HCT116 (cell line): ENCODE measurements around the gene CPZ. TPM values are rescaled to one million over a fixed set of nuclear protein-coding genes. Genes with fewer than 3 reads are reported as not detected.

Experiments
- ATAC-seq: fragments of 200-7000 bp; cut with Tn5 transposase; 2 replicates; pipeline ENCODE4 v1.9.1; 2020; ENCODE audit warnings: mild to moderate bottlenecking, moderate library complexity
- BruUV-seq: library from RNA; stranded (reverse); fragments of 400-500 nt; replicated peaks from 2 replicates; lab custom pipeline; 2021; lab: Mats Ljungman, UMichigan
- CTCF ChIA-PET: fragments of 300-600 bp; sonication (Branson Sonifier 250); formaldehyde crosslinking; loops from one replicate; lab custom pipeline; 2021; ENCODE audit warnings: antibody characterized with exemption; lab: Charles Lee
- POLR2A ChIA-PET: fragments of 300-600, 350-600 bp; sonication (Branson Sonifier 250); formaldehyde crosslinking; loops from one replicate; lab custom pipeline; 2021; ENCODE audit warnings: antibody characterized with exemption; lab: Charles Lee
- RAD21 ChIA-PET, 2 experiments: fragments of 300-600 bp; sonication (Branson Sonifier 250); formaldehyde crosslinking; loops; one replicate each; lab custom pipeline; 2023; ENCODE audit warnings: low total read pairs in 2 of 2; ENCODE audit not compliant: uncharacterized antibody in 2 of 2, unreplicated experiment in 2 of 2, low non-redundant PET in 1 of 2; lab: Charles Lee
- DNase-seq: peaks from one replicate; pipeline ENCODE4 v3.0.0-alpha.2; 2010; ENCODE audit warnings: low read depth, low spot score
- H2AFZ ChIP-seq: fragments of 200-600 bp; shearing (Covaris generic), sonication (generic); 2 replicates; pipeline ENCODE4 v1.6.1; 2017; ENCODE audit warnings: low read depth, mixed run types, mixed read lengths, antibody characterized with exemption, low read length; ENCODE audit not compliant: poor library complexity, severe bottlenecking
- H3K27ac ChIP-seq: 2 replicates; pipeline ENCODE4 v1.5.1; 2012; ENCODE audit warnings: low read depth, low read length
- H3K27me3 ChIP-seq: fragments of 200-600 bp; sonication (generic); 2 replicates; pipeline ENCODE4 v1.6.1; 2016; ENCODE audit warnings: mixed run types, low read length, mixed read lengths; ENCODE audit not compliant: insufficient read depth
- H3K36me3 ChIP-seq, 2 experiments: fragments of 200-500 bp in 1 of 2; fragments of 200-600 bp in 1 of 2; sonication (Bioruptor generic) in 1 of 2; sonication (generic) in 1 of 2; 2 replicates each; pipeline versions ENCODE4 v1.5.1 to v1.6.1; 2014 to 2016; ENCODE audit warnings: low read length in 2 of 2, inconsistent platforms in 1 of 2, mixed read lengths in 1 of 2, mixed run types in 1 of 2; ENCODE audit not compliant: insufficient read depth in 2 of 2, control insufficient read depth in 1 of 2
- H3K4me1 ChIP-seq, 2 experiments: fragments of 200-600 bp in 1 of 2; sonication (generic) in 1 of 2; 2 replicates each; pipeline versions ENCODE4 v1.5.1 to v1.6.1; 2012 to 2017; ENCODE audit warnings: low read length in 2 of 2, inconsistent platforms in 1 of 2, mild to moderate bottlenecking in 1 of 2, mixed read lengths in 1 of 2, mixed run types in 1 of 2, moderate library complexity in 1 of 2; ENCODE audit not compliant: insufficient read depth in 2 of 2, control insufficient read depth in 1 of 2
- H3K4me2 ChIP-seq: fragments of 200-600 bp; sonication (generic); 2 replicates; pipeline ENCODE4 v1.6.1; 2017; ENCODE audit warnings: mixed run types, low read length, mixed read lengths
- H3K4me3 ChIP-seq, 2 experiments: fragments of 200-600 bp in 1 of 2; sonication (generic) in 1 of 2; replicated peaks in 1 of 2; 2 replicates each; pipeline ENCODE4 v1.5.1; 2011 to 2016; ENCODE audit warnings: low read length in 2 of 2, control low read depth in 1 of 2, low read depth in 1 of 2, mild to moderate bottlenecking in 1 of 2, mixed read lengths in 1 of 2, mixed run types in 1 of 2
- H3K79me2 ChIP-seq: fragments of 200-600 bp; sonication (generic); 2 replicates; pipeline ENCODE4 v1.6.1; 2017; ENCODE audit warnings: mild to moderate bottlenecking, mixed run types, low read length, moderate library complexity, mixed read lengths; ENCODE audit not compliant: insufficient read depth
- H3K9ac ChIP-seq: fragments of 200-600 bp; sonication (generic); 2 replicates; pipeline ENCODE4 v1.6.1; 2016; ENCODE audit warnings: low read length, mixed read lengths
- H3K9me2 ChIP-seq: fragments of 200-600 bp; sonication (generic), shearing (Covaris generic); 2 replicates; pipeline ENCODE4 v1.6.1; 2017; ENCODE audit warnings: mixed run types, mild to moderate bottlenecking, moderate library complexity; ENCODE audit not compliant: insufficient read depth
- H3K9me3 ChIP-seq, 2 experiments: fragments of 200-500 bp in 1 of 2; fragments of 200-600 bp in 1 of 2; sonication (Bioruptor generic) in 1 of 2; sonication (generic) in 1 of 2; 2 replicates each; pipeline ENCODE4 v1.6.1; 2014 to 2017; ENCODE audit warnings: low read length in 2 of 2, mixed read lengths in 2 of 2, inconsistent platforms in 1 of 2, low read depth in 1 of 2, mild to moderate bottlenecking in 1 of 2, mixed run types in 1 of 2, moderate library complexity in 1 of 2; ENCODE audit not compliant: control insufficient read depth in 1 of 2, insufficient read depth in 1 of 2
- H4K20me1 ChIP-seq: fragments of 200-600 bp; sonication (generic), shearing (Covaris generic); 2 replicates; pipeline ENCODE4 v1.6.1; 2017; ENCODE audit warnings: mixed run types, mild to moderate bottlenecking, moderate library complexity; ENCODE audit not compliant: insufficient read depth
- ATF3 ChIP-seq: IDR thresholded peaks from 2 replicates; pipeline ENCODE4 v1.6.1; 2012
- CBX3 ChIP-seq: IDR thresholded peaks from 2 replicates; pipeline ENCODE4 v1.6.1; 2012; ENCODE audit warnings: low read depth
- CEBPB ChIP-seq: IDR thresholded peaks from 2 replicates; pipeline ENCODE4 v1.6.1; 2012; ENCODE audit warnings: low read depth
- EGR1 ChIP-seq: IDR thresholded peaks from 2 replicates; pipeline ENCODE4 v1.6.1; 2012; ENCODE audit warnings: low read depth
- ELF1 ChIP-seq: IDR thresholded peaks from 2 replicates; pipeline ENCODE4 v1.6.1; 2012; ENCODE audit warnings: low read depth, borderline replicate concordance
- FOSL1 ChIP-seq: IDR thresholded peaks from 2 replicates; pipeline ENCODE4 v1.6.1; 2012; ENCODE audit warnings: low read depth
- JUND ChIP-seq: IDR thresholded peaks from 2 replicates; pipeline ENCODE4 v1.6.1; 2012
- MAX ChIP-seq: IDR thresholded peaks from 2 replicates; pipeline ENCODE4 v1.6.1; 2012
- POLR2A ChIP-seq: IDR thresholded peaks from 2 replicates; pipeline ENCODE4 v1.7.0; 2011; ENCODE audit warnings: borderline replicate concordance; ENCODE audit not compliant: insufficient read depth, insufficient read length; ENCODE audit errors: extremely low read depth
- POLR2AphosphoS5 ChIP-seq: IDR thresholded peaks from 2 replicates; pipeline ENCODE4 v1.6.1; 2011; ENCODE audit warnings: mild to moderate bottlenecking, low read depth, low read length, moderate library complexity
- SIN3A ChIP-seq: IDR thresholded peaks from 2 replicates; pipeline ENCODE4 v1.6.1; 2012; ENCODE audit warnings: low read depth
- TCF7L2 ChIP-seq: IDR thresholded peaks from 2 replicates; pipeline ENCODE4 v1.7.0; 2011; ENCODE audit warnings: borderline replicate concordance, inconsistent platforms; ENCODE audit not compliant: insufficient read depth, insufficient read length; ENCODE audit errors: extremely low read depth
- ZFX ChIP-seq: fragments of 450-650 bp; IDR thresholded peaks from 2 replicates; pipeline ENCODE4 v1.6.1; 2017
- ZNF274 ChIP-seq: fragments of 200-500 bp; sonication (Bioruptor generic); IDR thresholded peaks from 2 replicates; pipeline ENCODE4 v1.6.1; 2014; ENCODE audit warnings: mild to moderate bottlenecking, low read depth, low read length, inconsistent platforms
- intact Hi-C: fragments of 100-400 bp; cut with micrococcal nuclease; formaldehyde crosslinking; loops from 2 replicates; pipeline ENCODE4 v1.10.0; 2022
- total RNA-seq: library from RNA; stranded (reverse); gene quantifications from one replicate; pipeline ENCODE4 v1.2.1, GENCODE V29; 2021; ENCODE audit not compliant: unreplicated experiment
- TF ChIP-seq, protein P1 (sequence below): IDR thresholded peaks from 2 replicates; pipeline ENCODE4 v1.6.1; 2011; ENCODE audit warnings: mild to moderate bottlenecking, low read length, moderate library complexity; ENCODE audit not compliant: insufficient replicate concordance; ENCODE audit errors: extremely low read depth
- TF ChIP-seq, protein P2 (sequence below): IDR thresholded peaks from 2 replicates; pipeline ENCODE4 v1.6.1; 2012; ENCODE audit warnings: low read depth

The CPZ gene
- total RNA-seq, 1 experiment from 2014 or later = not detected

GRCh38 chr4:8649631-8650361 is 57.2 kb downstream of the CPZ start:
- TF ChIP-seq, protein P1, sequence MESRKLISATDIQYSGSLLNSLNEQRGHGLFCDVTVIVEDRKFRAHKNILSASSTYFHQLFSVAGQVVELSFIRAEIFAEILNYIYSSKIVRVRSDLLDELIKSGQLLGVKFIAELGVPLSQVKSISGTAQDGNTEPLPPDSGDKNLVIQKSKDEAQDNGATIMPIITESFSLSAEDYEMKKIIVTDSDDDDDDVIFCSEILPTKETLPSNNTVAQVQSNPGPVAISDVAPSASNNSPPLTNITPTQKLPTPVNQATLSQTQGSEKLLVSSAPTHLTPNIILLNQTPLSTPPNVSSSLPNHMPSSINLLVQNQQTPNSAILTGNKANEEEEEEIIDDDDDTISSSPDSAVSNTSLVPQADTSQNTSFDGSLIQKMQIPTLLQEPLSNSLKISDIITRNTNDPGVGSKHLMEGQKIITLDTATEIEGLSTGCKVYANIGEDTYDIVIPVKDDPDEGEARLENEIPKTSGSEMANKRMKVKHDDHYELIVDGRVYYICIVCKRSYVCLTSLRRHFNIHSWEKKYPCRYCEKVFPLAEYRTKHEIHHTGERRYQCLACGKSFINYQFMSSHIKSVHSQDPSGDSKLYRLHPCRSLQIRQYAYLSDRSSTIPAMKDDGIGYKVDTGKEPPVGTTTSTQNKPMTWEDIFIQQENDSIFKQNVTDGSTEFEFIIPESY = no peak
- TF ChIP-seq POLR2AphosphoS5 (no peak), JUND (no peak), FOSL1 (no peak), POLR2A (no peak), ZFX (no peak), TCF7L2 (no peak), ELF1 (no peak), ATF3 (no peak), CEBPB (no peak), SIN3A (no peak), ZNF274 (no peak), MAX (no peak), EGR1 (no peak), CBX3 (no peak)
- TF ChIP-seq, protein P2, sequence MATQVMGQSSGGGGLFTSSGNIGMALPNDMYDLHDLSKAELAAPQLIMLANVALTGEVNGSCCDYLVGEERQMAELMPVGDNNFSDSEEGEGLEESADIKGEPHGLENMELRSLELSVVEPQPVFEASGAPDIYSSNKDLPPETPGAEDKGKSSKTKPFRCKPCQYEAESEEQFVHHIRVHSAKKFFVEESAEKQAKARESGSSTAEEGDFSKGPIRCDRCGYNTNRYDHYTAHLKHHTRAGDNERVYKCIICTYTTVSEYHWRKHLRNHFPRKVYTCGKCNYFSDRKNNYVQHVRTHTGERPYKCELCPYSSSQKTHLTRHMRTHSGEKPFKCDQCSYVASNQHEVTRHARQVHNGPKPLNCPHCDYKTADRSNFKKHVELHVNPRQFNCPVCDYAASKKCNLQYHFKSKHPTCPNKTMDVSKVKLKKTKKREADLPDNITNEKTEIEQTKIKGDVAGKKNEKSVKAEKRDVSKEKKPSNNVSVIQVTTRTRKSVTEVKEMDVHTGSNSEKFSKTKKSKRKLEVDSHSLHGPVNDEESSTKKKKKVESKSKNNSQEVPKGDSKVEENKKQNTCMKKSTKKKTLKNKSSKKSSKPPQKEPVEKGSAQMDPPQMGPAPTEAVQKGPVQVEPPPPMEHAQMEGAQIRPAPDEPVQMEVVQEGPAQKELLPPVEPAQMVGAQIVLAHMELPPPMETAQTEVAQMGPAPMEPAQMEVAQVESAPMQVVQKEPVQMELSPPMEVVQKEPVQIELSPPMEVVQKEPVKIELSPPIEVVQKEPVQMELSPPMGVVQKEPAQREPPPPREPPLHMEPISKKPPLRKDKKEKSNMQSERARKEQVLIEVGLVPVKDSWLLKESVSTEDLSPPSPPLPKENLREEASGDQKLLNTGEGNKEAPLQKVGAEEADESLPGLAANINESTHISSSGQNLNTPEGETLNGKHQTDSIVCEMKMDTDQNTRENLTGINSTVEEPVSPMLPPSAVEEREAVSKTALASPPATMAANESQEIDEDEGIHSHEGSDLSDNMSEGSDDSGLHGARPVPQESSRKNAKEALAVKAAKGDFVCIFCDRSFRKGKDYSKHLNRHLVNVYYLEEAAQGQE = no peak
- TF ChIP-seq, all 23 proteins: peak for 0
- H2AFZ ChIP-seq = no peak overlapping the region
- DNase-seq = no peak
- H3K36me3 ChIP-seq = no peaks in the 10 kb centered on the region
- no peaks in the 10 kb centered on the region for H3K9me2 ChIP-seq
- ChIA-PET POLR2A (no interaction called here), RAD21 (no interaction called here), CTCF (no interaction called here)
- H4K20me1 ChIP-seq = no peaks in the 10 kb centered on the region
- H3K4me3 ChIP-seq = no peak overlapping the region
- no peaks in the 10 kb centered on the region for H3K79me2 ChIP-seq
- H3K27ac ChIP-seq = no peak overlapping the region
- ATAC-seq = no peak
- intact Hi-C loops = no loop called here
- BruUV-seq = no TSS peak
- no peaks in the 10 kb centered on the region; the same call in 1 of the 2 replicates for H3K27me3 ChIP-seq
- no peaks in the 10 kb centered on the region for H3K9me3 ChIP-seq
- H3K9ac ChIP-seq = no peak overlapping the region
- H3K4me1 ChIP-seq = peaks cover 0 to 3% of the 10 kb centered on the region in 2 experiments; a peak in 1 of 4 replicates
- H3K4me2 ChIP-seq = no peak overlapping the region
